Measurements from ENCODE around the gene CLEC4G. TPM values are rescaled to one million over a fixed set of nuclear protein-coding genes. Genes with fewer than 3 reads are reported as not detected.

CLEC4G gene
- total and polyA plus RNA-seq, 3 donors from 2014 or later = 0.71 to 1.2 TPM; not detected in 1

DNA sequence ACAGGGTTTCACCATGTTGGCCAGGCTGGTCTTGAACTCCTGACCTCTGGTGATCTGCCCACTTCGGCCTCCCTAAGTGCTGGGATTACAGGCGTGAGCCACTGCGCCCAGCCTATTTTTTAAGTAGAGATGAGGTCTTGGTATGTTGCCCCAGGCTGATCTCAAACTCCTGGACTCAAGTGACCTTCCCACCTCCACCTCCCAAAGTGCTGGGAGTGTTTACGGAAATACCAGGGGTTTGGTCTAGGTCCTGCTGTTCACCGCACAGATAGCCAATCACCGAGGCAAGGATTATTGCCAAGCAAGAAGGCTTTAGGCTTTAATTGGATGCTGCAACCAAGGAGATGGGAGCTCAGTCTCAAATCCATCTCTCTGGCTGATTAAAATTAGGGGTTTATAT, 11.6 kb downstream of the CLEC4G start:
- intact Hi-C loops (cut with DNase I; ENCODE audit: low total_unique reads) = no loop called here
- WGBS, 2 donors = 81 to 88% methylated on average over 6 of the region's 6 CpGs

DNA sequence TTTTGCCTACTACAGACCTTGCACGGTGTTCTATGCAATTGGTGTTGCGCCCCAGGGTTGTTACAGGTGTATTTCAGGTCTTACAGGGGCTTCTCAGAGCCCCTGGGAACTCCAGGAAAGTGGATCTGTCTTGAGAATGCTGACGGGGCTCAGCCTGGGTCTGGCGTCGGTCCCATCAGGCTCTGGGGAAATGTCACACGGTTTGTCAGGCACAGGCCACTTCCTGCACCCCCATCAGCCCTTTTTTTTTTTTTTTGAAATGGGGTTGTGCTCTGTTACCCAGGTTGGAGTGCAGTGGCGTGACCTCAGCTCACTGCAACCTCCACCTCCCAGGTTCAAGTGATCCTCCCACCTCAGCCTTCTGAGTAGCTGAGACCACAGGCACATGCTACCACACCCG, 13.2 kb downstream of the CLEC4G start:
- H3K27ac ChIP-seq = no peak overlapping the region
- WGBS, 2 donors = 65 to 71% methylated on average over 8 of the region's 8 CpGs
- no peaks in the 10 kb centered on the region for H3K36me3 ChIP-seq (ENCODE audit: low read depth, missing control alignments)
- no peaks in the 10 kb centered on the region for H3K4me1 ChIP-seq
- DNase-seq = no peak
- H3K27me3 ChIP-seq = no peaks in the 10 kb centered on the region
- no peaks in the 10 kb centered on the region for H3K9me3 ChIP-seq
- TF ChIP-seq, protein P1, sequence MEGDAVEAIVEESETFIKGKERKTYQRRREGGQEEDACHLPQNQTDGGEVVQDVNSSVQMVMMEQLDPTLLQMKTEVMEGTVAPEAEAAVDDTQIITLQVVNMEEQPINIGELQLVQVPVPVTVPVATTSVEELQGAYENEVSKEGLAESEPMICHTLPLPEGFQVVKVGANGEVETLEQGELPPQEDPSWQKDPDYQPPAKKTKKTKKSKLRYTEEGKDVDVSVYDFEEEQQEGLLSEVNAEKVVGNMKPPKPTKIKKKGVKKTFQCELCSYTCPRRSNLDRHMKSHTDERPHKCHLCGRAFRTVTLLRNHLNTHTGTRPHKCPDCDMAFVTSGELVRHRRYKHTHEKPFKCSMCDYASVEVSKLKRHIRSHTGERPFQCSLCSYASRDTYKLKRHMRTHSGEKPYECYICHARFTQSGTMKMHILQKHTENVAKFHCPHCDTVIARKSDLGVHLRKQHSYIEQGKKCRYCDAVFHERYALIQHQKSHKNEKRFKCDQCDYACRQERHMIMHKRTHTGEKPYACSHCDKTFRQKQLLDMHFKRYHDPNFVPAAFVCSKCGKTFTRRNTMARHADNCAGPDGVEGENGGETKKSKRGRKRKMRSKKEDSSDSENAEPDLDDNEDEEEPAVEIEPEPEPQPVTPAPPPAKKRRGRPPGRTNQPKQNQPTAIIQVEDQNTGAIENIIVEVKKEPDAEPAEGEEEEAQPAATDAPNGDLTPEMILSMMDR (IDR thresholded peaks at IDR 0.05) = no peak
- no peak for TF ChIP-seq POLR2A (IDR thresholded peaks at IDR 0.05)
- no peak overlapping the region for H3K4me3 ChIP-seq
- intact Hi-C loops (cut with DNase I; ENCODE audit: low total_unique reads) = no loop called here

More for the DNA sequence above, 11.6 kb downstream of the CLEC4G start:
- TF ChIP-seq, protein P1 (IDR thresholded peaks at IDR 0.05) = no peak
- no peak for TF ChIP-seq POLR2A (IDR thresholded peaks at IDR 0.05)
- Histone ChIP-seq H3K4me3 (no peak overlapping the region), H3K27me3 (no peaks in the 10 kb centered on the region), H3K9me3 (no peaks in the 10 kb centered on the region), H3K27ac (no peak overlapping the region), H3K4me1 (no peaks in the 10 kb centered on the region), H3K36me3 (ENCODE audit: low read depth, missing control alignments) (no peaks in the 10 kb centered on the region)
- no peak for DNase-seq

DNA sequence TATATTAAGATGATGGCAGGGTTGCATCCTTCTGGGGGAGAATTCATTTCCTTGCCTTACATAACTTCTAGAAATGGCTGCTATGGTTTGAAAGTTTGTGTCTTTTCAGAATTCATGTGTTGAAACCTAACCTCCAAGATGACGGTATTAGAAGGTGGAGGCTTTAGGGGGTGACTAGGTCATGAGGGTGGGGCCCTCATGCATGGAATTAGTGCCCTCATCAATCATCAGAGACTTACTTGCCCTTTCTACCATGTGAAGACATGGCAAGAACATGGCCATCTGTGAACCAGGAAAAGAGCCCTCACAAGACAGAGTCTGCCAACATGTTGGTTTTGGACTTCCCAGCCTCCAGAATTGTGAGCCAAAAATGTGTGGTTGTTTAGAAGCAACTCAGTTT, 15.1 kb downstream of the CLEC4G start:
- DNase-seq = no peak
- WGBS, 2 donors = 89 to 92% methylated on average over 1 of the region's 1 CpG
- Histone ChIP-seq H3K4me1 (no peaks in the 10 kb centered on the region), H3K27ac (no peak overlapping the region), H3K9me3 (no peaks in the 10 kb centered on the region), H3K4me3 (no peak overlapping the region), H3K27me3 (no peaks in the 10 kb centered on the region), H3K36me3 (ENCODE audit: low read depth, missing control alignments) (no peaks in the 10 kb centered on the region)
- intact Hi-C loops (cut with DNase I; ENCODE audit: low total_unique reads) = no loop called here
- TF ChIP-seq, protein P1 (IDR thresholded peaks at IDR 0.05) = no peak
- no peak for TF ChIP-seq POLR2A (IDR thresholded peaks at IDR 0.05)

DNA sequence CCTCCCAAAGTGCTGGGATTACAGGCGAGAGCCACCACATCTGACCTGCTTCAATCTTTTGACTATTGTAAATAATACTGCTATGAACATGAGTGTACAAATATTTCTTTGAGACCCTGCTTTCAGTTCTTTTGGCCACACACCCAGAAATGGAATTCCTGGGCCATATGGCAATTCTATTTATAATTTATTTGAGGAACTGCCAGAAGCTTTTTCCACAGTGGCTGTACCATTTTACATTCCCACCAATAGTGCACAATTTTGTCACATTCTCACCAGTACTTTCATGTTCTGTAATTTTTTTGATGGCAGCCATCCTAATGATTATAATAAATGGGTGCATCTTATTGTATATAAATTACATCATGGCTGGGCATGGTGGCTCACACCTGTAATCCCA, 16.2 kb downstream of the CLEC4G start:
- no peak overlapping the region for H3K4me3 ChIP-seq
- TF ChIP-seq, protein P1 (IDR thresholded peaks at IDR 0.05) = no peak
- TF ChIP-seq POLR2A (IDR thresholded peaks at IDR 0.05) = no peak
- WGBS, 2 donors = 80 to 94% methylated on average over 1 of the region's 1 CpG
- no peaks in the 10 kb centered on the region for H3K9me3 ChIP-seq
- no peak overlapping the region for H3K27ac ChIP-seq
- intact Hi-C loops (cut with DNase I; ENCODE audit: low total_unique reads) = no loop called here
- no peaks in the 10 kb centered on the region for H3K4me1 ChIP-seq
- H3K36me3 ChIP-seq (ENCODE audit: low read depth, missing control alignments) = no peaks in the 10 kb centered on the region
- no peak for DNase-seq
- no peaks in the 10 kb centered on the region for H3K27me3 ChIP-seq

DNA sequence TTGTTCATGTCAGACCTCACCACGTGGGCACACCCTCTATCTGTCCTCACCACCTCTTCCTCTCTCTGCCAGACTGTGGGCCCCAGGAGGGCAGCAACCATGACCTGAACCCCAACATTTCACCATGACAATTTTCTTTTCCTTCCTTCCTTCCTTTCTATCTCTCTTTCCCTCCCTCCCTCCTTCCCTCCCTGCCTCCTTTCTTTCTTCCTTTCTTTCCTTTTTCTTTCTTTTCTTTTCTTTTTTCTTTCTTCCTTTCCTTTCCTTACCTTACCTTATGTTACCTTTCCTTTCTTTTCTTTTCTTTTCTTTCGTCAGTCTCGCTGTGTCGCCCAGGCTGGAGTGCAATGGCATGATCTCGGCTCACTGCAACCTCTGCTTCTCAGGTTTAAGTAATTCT, 21.3 kb downstream of the CLEC4G start:
- H3K4me3 ChIP-seq = no peak overlapping the region
- TF ChIP-seq, protein P1 (IDR thresholded peaks at IDR 0.05) = no peak
- no peak for TF ChIP-seq POLR2A (IDR thresholded peaks at IDR 0.05)
- H3K27me3 ChIP-seq = no peaks in the 10 kb centered on the region
- intact Hi-C loops (cut with DNase I; ENCODE audit: low total_unique reads) = no loop called here
- H3K36me3 ChIP-seq (ENCODE audit: low read depth, missing control alignments) = no peaks in the 10 kb centered on the region
- no peak for DNase-seq
- H3K9me3 ChIP-seq = no peaks in the 10 kb centered on the region
- 80 to 83% methylated on average over 5 of the region's 5 CpGs for WGBS, 2 donors
- H3K27ac ChIP-seq = no peak overlapping the region
- no peaks in the 10 kb centered on the region for H3K4me1 ChIP-seq
